GM12872 (cell line): Measurements from ENCODE around the gene FAM107B.

ENCODE experiments used
- TF ChIP-seq, protein P1 (sequence below): IDR thresholded peaks from 3 replicates; pipeline ENCODE4 v1.5.1; 2011; ENCODE audit warnings: low read depth, mild to moderate bottlenecking, low read length, moderate library complexity; ENCODE audit not compliant: insufficient read depth

FAM107B gene

DNA sequence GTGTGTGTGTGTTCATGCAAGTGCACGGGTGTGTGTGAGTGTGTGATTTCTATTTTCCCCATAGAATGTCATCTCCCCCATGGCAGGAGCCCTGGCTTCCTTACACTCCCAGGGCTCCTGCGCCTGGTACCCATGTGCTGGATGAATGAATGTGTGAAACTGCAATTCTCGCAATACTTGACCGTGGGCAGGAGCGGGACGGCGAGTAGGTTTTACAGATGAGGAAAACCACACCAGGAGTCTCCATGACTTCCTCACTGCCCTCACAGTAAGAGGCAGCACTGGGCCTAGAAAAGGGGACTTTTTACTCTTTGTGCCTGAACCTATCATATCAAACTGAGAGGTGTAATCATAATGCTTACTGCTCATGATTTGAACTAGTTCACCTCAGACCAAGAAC, 276.4 kb downstream of the FAM107B start:
- TF ChIP-seq, protein P1, sequence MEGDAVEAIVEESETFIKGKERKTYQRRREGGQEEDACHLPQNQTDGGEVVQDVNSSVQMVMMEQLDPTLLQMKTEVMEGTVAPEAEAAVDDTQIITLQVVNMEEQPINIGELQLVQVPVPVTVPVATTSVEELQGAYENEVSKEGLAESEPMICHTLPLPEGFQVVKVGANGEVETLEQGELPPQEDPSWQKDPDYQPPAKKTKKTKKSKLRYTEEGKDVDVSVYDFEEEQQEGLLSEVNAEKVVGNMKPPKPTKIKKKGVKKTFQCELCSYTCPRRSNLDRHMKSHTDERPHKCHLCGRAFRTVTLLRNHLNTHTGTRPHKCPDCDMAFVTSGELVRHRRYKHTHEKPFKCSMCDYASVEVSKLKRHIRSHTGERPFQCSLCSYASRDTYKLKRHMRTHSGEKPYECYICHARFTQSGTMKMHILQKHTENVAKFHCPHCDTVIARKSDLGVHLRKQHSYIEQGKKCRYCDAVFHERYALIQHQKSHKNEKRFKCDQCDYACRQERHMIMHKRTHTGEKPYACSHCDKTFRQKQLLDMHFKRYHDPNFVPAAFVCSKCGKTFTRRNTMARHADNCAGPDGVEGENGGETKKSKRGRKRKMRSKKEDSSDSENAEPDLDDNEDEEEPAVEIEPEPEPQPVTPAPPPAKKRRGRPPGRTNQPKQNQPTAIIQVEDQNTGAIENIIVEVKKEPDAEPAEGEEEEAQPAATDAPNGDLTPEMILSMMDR, result no peak

DNA sequence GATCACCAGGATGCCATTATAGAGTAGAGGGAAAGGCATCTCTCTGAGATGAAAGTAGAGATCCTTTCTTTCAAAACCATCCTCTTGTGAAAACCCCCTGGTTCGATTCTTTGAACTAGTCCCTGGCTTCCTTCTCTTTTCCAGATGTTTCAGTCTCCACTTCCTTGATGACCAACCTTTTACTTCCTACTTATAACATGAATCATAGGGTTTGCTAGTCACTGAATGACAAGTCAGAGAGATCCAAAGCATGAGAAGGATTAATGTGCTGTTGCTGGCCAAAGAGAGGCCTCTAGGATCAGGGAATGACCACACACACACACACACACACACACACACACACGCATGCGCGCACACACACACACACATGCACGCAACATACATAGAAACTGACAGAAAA, 282.9 kb downstream of the FAM107B start:
- TF ChIP-seq, protein P1, result no peak

DNA sequence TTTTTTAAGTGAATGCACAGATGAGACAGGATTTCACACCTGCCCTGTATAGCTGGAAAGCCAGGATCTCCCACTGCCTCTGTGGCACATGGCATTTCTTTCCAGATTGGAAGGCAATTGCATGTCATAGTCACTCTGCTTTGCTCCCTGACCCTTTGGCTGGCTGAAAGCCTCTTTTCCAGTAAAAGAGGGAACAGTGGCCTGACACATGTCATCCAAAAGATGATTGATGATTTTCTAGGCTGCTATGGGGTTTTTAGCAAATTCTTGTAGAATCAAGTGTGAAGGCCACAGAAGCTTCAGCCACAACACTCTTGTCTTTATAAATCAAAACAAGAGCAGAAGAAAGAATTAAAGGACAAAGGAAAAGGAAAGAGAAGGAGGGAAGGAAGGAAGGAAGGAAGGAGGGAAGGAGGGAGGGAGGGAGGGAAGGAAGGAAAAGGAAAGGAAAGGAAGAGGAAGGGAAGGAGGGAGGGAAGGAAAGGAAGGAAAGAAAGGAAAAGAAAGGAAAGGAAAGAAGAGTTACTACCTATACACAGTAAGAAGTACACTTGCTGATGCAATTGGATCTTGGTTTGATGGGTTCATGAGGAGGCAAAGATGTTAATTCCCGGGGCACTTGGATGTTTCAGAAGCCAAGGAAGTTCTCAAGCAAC, 285.0 kb downstream of the FAM107B start:
- TF ChIP-seq, protein P1, result no peak

DNA sequence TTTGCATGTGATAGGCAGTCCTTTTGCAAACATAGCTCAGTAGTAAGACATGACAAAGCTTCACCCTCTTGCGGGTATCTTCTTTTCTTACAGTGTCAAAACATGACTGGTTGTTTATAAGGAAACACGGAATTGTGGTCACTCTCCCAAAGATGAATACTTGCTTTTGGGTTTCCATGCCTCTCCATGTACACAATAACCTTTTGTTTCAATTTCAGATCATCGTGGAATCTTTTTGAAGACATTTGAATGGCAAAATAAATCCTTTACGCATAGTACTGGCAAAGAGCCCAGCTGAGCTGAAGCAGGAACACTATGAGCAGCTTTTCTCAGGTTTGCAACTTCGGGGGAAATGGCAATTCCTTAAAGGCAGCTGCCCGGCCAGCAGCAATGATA, 287.2 kb downstream of the FAM107B start:
- TF ChIP-seq, protein P1, result no peak

DNA sequence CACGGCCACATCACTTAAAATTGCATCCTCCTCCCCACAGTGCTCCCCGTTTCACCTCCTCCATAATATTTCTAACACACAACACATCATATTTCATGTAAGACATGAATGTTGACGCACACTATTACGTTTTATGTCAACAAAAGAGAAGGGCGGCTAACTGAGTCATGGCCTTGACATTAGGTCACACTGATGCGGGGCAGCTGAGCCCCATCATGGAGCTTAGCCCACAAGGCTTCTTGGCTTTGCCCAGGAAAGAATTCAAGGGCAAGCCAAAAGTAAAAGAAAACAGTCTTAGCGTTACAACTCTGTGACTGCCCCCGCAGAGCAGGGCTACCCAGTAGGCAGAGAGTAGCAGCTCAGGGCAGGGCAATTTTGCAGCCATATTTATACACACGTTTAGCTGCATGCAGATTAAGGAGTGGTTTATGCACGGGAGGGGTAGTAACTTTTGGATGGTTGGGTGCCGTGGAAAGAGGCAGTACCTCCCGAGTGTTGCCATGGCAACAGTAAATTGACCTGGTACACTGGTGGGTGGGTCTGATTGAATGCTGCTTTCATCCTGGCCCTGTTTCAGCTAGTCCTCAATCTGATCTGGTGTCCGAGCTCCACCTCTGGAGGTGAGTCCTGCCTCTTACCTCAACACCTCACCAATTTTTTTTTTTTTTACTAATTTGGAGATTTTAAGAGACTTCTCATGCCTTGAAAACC, 287.8 kb downstream of the FAM107B start:
- TF ChIP-seq, protein P1, result no peak

DNA sequence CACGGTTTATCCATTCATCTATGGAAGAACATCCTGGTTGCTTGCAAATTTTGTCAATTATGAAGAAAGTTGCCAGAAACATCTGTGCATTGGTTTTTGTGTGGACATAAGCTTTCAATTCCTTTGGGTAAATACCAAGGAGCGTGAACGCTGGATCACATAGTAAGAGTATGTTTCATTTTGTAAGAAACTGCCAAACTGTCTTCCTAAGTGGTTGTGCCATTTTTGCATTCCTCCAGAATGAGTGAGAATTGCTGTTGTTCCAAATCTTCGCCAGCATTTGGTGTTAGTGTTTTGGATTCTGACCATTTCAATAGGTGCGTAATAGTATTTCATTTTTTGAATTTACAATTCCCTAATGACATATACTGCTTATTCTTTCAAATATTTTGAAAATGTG, 288.7 kb downstream of the FAM107B start:
- TF ChIP-seq, protein P1, result no peak

DNA sequence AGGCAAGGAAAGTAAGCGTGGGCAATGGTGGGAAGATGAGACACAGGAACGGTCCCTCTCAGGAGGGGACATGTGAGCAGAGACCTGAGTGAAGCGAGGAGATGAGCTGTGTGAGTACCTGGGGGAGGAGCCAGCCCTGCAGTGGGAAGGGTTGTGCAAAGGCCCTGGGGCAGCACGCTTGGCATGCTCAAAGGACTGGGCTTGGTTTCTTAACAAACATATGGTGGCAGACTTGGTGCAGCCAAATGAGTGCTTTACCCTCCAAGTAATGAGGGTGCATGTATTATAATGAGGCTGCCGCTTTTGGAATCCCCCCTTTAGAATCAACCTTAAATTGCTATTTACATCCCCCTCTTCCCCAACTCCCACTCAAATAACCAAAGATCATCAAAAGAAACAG, 291.3 kb downstream of the FAM107B start:
- TF ChIP-seq, protein P1, result no peak
